GM08714 (cell line): ENCODE measurements around the gene OFD1.

Experiments
- H3K4me3 ChIP-seq: fragments of 200-500 bp; sonication (Bioruptor generic); 2 replicates; pipeline ENCODE4 v1.5.1; 2014; ENCODE audit warnings: mild to moderate bottlenecking, low read length, inconsistent platforms
- ZNF274 ChIP-seq: IDR thresholded peaks from 2 replicates; pipeline ENCODE4 v1.6.1; 2012; ENCODE audit warnings: mild to moderate bottlenecking, low read depth, low read length

OFD1 gene

GRCh38 chrX:13816643-13817627 lies 82.4 kb downstream of the OFD1 start, which contains the start of gene GPM6B:
Gene GPM6B, minus strand, starts transcription at chrX:13817093. Its CDS starts 189 bp downstream, at chrX:13816904.
- no peak for TF ChIP-seq ZNF274
- H3K4me3 ChIP-seq: no peak within 1 kb of the TSS
